Endothelial cell of umbilical vein (primary cell): ENCODE data around the gene P2RX4. TPM values are rescaled to one million over a fixed set of nuclear protein-coding genes. Genes with fewer than 3 reads are reported as not detected.

Source experiments
- BruUV-seq: library from RNA; stranded (reverse); fragments of 400-500 nt; replicated peaks from 2 replicates; lab custom pipeline; 2021; lab: Mats Ljungman, UMichigan
- CTCF ChIA-PET: fragments of 300-600, 350-600 bp; sonication (Branson Sonifier 250); formaldehyde crosslinking; loops from one replicate; lab custom pipeline; 2021; ENCODE audit warnings: antibody characterized with exemption, inconsistent platforms; lab: Charles Lee
- POLR2A ChIA-PET: fragments of 300-600, 350-600 bp; sonication (Branson Sonifier 250); formaldehyde crosslinking; loops from one replicate; lab custom pipeline; 2021; ENCODE audit warnings: antibody characterized with exemption, inconsistent platforms; lab: Charles Lee
- DNase-seq: peaks from one replicate; pipeline ENCODE4 v3.0.0-alpha.2; 2011; ENCODE audit warnings: low read depth, low spot score
- FAIRE-seq: peaks from 2 replicates; lab custom pipeline; 2011; peaks lifted over from hg19 to GRCh38; lab: Jason Lieb, UNC
- H2AFZ ChIP-seq: 2 replicates; pipeline ENCODE4 v1.6.0; 2012; ENCODE audit warnings: low read depth, low read length, control low read depth, inconsistent platforms
- H3K27ac ChIP-seq: 2 replicates; pipeline ENCODE4 v1.5.1; 2011; ENCODE audit warnings: low read depth, mild to moderate bottlenecking, control low read depth, low read length, moderate library complexity; ENCODE audit not compliant: insufficient read depth
- H3K27me3 ChIP-seq, 2 experiments: 2 replicates each; pipeline versions ENCODE4 v1.6.0 to v1.6.1; 2011; ENCODE audit warnings: low read length in 2 of 2, mixed read lengths in 1 of 2; ENCODE audit not compliant: control insufficient read depth in 2 of 2, insufficient read depth in 2 of 2
- H3K36me3 ChIP-seq, 2 experiments: 2 replicates in 1 of 2; 3 replicates in 1 of 2; pipeline ENCODE4 v1.5.1; 2011; ENCODE audit warnings: low read length in 2 of 2, mild to moderate bottlenecking in 1 of 2, moderate library complexity in 1 of 2; ENCODE audit not compliant: control insufficient read depth in 2 of 2, insufficient read depth in 2 of 2; ENCODE audit errors: extremely low read depth in 1 of 2
- H3K4me1 ChIP-seq: 3 replicates; pipeline ENCODE4 v1.5.1; 2011; ENCODE audit warnings: mild to moderate bottlenecking, low read length; ENCODE audit not compliant: control insufficient read depth, insufficient read depth; ENCODE audit errors: extremely low read depth
- H3K4me2 ChIP-seq: 2 replicates; pipeline ENCODE4 v1.6.1; 2011; ENCODE audit warnings: low read length, control low read depth, mixed read lengths; ENCODE audit not compliant: insufficient read depth
- H3K4me3 ChIP-seq, 3 experiments: fragments of 200-600 bp in 1 of 3; sonication (generic), shearing (Covaris generic) in 1 of 3; replicated peaks in 1 of 3; 2 replicates each; pipeline ENCODE4 v1.5.1; 2011 to 2016; ENCODE audit warnings: control low read depth in 3 of 3, low read length in 3 of 3, mild to moderate bottlenecking in 2 of 3, inconsistent platforms in 1 of 3, low read depth in 1 of 3, moderate library complexity in 1 of 3; ENCODE audit not compliant: insufficient read depth in 1 of 3
- H3K79me2 ChIP-seq: 2 replicates; pipeline ENCODE4 v1.6.0; 2012; ENCODE audit warnings: low read length, inconsistent platforms; ENCODE audit not compliant: control insufficient read depth, insufficient read depth
- H3K9ac ChIP-seq: replicated peaks from 2 replicates; pipeline ENCODE3; 2011; ENCODE audit warnings: low read length, control low read depth; ENCODE audit not compliant: insufficient read depth; ENCODE audit errors: extremely low read depth
- H3K9me1 ChIP-seq: replicated peaks from 3 replicates; pipeline ENCODE4 v1.6.0; 2011; ENCODE audit warnings: mild to moderate bottlenecking, low read length; ENCODE audit not compliant: control insufficient read depth, insufficient read depth; ENCODE audit errors: extremely low read depth
- H3K9me3 ChIP-seq: replicated peaks from 2 replicates; pipeline ENCODE4 v1.5.1; 2012; ENCODE audit warnings: low read length, inconsistent platforms; ENCODE audit not compliant: control insufficient read depth, insufficient read depth
- H4K20me1 ChIP-seq: replicated peaks from 2 replicates; pipeline ENCODE3; 2011; ENCODE audit warnings: mild to moderate bottlenecking, low read length; ENCODE audit not compliant: control insufficient read depth, insufficient read depth; ENCODE audit errors: extremely low read depth
- EZH2 ChIP-seq: IDR thresholded peaks from 2 replicates; pipeline ENCODE4 v1.6.1; 2012; ENCODE audit warnings: borderline replicate concordance, low read depth, mild to moderate bottlenecking, moderate library complexity, low read length, inconsistent platforms; ENCODE audit not compliant: severe bottlenecking
- FOS ChIP-seq: IDR thresholded peaks from 2 replicates; pipeline ENCODE4 v1.6.1; 2011; ENCODE audit warnings: mild to moderate bottlenecking, low read length, moderate library complexity, borderline replicate concordance; ENCODE audit not compliant: insufficient read depth
- GATA2 ChIP-seq: IDR thresholded peaks from 2 replicates; pipeline ENCODE4 v1.7.0; 2011; ENCODE audit warnings: low read depth, mild to moderate bottlenecking, moderate library complexity, mixed read lengths, low read length; ENCODE audit not compliant: insufficient read length, insufficient read depth
- JUN ChIP-seq: IDR thresholded peaks from 2 replicates; pipeline ENCODE4 v1.6.1; 2011; ENCODE audit warnings: borderline replicate concordance, low read depth; ENCODE audit not compliant: insufficient read length, insufficient read depth
- MYC ChIP-seq: IDR thresholded peaks from one replicate; pipeline ENCODE4 v1.6.1; 2011; ENCODE audit warnings: mild to moderate bottlenecking, low read depth, low read length
- POLR2A ChIP-seq: IDR thresholded peaks from 2 replicates; pipeline ENCODE4 v1.6.1; 2012; ENCODE audit warnings: low read depth, mild to moderate bottlenecking, control low read depth, low read length
- POLR2AphosphoS5 ChIP-seq: IDR thresholded peaks from 2 replicates; pipeline ENCODE4 v1.6.1; 2012; ENCODE audit warnings: low read depth, mild to moderate bottlenecking, control low read depth, low read length, moderate library complexity; ENCODE audit not compliant: insufficient read depth
- dilution Hi-C: fragments of 300-500 bp; cut with MboI; formaldehyde crosslinking; loops from one replicate; pipeline ENCODE4 v1.15.0; 2019; ENCODE audit warnings: low sequenced_read_pairs; ENCODE audit not compliant: extremely low pct_ligation_motif_present
- intact Hi-C: fragments of 100-400 bp; cut with micrococcal nuclease; formaldehyde crosslinking; loops from one replicate; pipeline ENCODE4 v1.10.0; 2022
- polyA plus RNA-seq, 4 experiments: library from polyadenylated mRNA; depleted of rRNA in 3 of 4; stranded (reverse) in 3 of 4; unstranded in 1 of 4; fragments of >200 nt; gene quantifications; 2 replicates each; pipeline versions ENCODE4 v1.2.1 to v1.2.3, GENCODE V29; 2011 to 2012; ENCODE audit warnings: missing spikeins in 1 of 4
- total RNA-seq: library from RNA; stranded (reverse); gene quantifications from 2 replicates; pipeline ENCODE4 v1.2.3, GENCODE V29; 2021
- TF ChIP-seq, protein P1 (sequence below): IDR thresholded peaks from 2 replicates; pipeline ENCODE4 v1.6.1; 2011; ENCODE audit not compliant: insufficient read depth, insufficient read length
- TF ChIP-seq, protein P2 (sequence below), 2 donors: IDR thresholded peaks; 1 replicate in 1 of 2; 2 replicates in 1 of 2; pipeline ENCODE4 v1.5.1; 2011; ENCODE audit warnings: low read length in 2 of 2, mild to moderate bottlenecking in 2 of 2, moderate library complexity in 2 of 2, control low read depth in 1 of 2, inconsistent platforms in 1 of 2, low read depth in 1 of 2; ENCODE audit not compliant: insufficient read depth in 1 of 2; ENCODE audit errors: extremely low read depth in 1 of 2

The P2RX4 gene
- total and polyA plus RNA-seq, 2 donors (not counting 3 experiments of a cell fraction or from before 2014, with no cell fraction given): 92.8 to 116 TPM

DNA sequence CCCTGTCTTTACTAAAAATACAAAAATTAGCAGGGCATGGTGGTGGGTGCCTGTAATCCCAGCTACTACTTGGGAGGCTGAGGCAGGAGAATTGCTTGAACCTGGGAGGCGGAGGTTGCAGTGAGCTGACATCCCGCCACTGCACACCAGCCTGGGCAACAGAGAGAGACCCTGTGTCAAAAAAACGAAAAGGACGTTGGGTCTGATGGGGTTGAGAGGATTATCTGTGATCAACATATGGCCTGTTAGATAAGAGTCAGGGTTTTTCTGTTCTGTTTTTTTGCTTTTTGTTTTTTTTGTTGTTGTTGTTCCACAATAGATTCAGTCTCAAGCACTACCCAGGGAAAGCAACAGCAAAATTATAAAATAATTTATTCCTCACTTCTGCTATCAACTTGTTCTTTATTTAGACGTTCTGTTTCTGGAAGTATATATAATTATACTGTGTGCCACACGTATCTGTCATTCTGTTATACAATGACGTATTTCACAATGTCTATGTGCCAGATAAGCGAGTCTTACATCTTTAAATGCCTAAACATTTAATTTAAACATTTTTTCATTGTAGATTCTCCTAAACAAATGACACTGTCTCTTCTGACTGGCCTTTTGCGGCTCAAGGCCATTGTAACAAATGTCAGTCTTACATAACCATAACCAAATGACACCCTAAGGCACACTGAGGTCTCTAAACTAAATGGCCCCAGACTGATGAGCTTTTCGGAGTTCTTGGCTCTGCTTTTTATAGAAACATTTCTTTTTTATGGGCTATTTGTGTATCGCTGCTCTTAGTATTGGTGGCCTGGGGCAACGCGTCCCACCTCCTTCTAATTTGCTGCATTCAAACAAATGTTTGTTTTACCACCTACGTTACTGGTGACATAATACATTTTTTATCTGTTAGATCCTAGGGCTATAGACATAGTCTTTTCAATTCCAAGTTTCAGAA, 7.2 kb upstream of the P2RX4 start:
- H3K9ac ChIP-seq: no peak overlapping the region
- FAIRE-seq: no peak
- ChIA-PET CTCF (no interaction called here), POLR2A (no interaction called here)
- intact Hi-C loops: no loop called here
- DNase-seq: no peak
- BruUV-seq: no TSS peak
- H3K4me2 ChIP-seq: no peak overlapping the region
- H3K4me3 ChIP-seq: no peak overlapping the region
- H3K9me3 ChIP-seq: no peaks in the 10 kb centered on the region
- H3K4me1 ChIP-seq: peaks cover 13% of the 10 kb centered on the region
- dilution Hi-C loops: no loop called here
- H3K27me3 ChIP-seq: no peaks in the 10 kb centered on the region
- H4K20me1 ChIP-seq: no peaks in the 10 kb centered on the region
- H3K27ac ChIP-seq: no peak overlapping the region
- no peaks in the 10 kb centered on the region for H3K36me3 ChIP-seq
- TF ChIP-seq JUN (no peak), GATA2 (no peak), POLR2AphosphoS5 (no peak), MYC (no peak), POLR2A (no peak), FOS (no peak), EZH2 (no peak)
- TF ChIP-seq, protein P1, sequence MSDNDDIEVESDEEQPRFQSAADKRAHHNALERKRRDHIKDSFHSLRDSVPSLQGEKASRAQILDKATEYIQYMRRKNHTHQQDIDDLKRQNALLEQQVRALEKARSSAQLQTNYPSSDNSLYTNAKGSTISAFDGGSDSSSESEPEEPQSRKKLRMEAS: no peak
- TF ChIP-seq, protein P2, sequence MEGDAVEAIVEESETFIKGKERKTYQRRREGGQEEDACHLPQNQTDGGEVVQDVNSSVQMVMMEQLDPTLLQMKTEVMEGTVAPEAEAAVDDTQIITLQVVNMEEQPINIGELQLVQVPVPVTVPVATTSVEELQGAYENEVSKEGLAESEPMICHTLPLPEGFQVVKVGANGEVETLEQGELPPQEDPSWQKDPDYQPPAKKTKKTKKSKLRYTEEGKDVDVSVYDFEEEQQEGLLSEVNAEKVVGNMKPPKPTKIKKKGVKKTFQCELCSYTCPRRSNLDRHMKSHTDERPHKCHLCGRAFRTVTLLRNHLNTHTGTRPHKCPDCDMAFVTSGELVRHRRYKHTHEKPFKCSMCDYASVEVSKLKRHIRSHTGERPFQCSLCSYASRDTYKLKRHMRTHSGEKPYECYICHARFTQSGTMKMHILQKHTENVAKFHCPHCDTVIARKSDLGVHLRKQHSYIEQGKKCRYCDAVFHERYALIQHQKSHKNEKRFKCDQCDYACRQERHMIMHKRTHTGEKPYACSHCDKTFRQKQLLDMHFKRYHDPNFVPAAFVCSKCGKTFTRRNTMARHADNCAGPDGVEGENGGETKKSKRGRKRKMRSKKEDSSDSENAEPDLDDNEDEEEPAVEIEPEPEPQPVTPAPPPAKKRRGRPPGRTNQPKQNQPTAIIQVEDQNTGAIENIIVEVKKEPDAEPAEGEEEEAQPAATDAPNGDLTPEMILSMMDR (IDR thresholded peaks at IDR 0.05; ENCODE audit: extremely low read depth in 1 of 2, insufficient read depth in 1 of 2, low read depth in 1 of 2, low read length in 2 of 2): no peak
- H3K9me1 ChIP-seq: no peaks in the 10 kb centered on the region
- H3K79me2 ChIP-seq: no peaks in the 10 kb centered on the region
- no peak overlapping the region for H2AFZ ChIP-seq
